Breast epithelium (tissue), 3 donors: ENCODE results near the gene GALNT2.

Source experiments
- CTCF ChIP-seq, 3 donors: fragments of 450-650 bp; IDR thresholded peaks; one replicate each; pipeline ENCODE4 v1.5.1; 2016 to 2017; ENCODE audit warnings: antibody characterized with exemption in 3 of 3, mild to moderate bottlenecking in 3 of 3, moderate library complexity in 3 of 3
- POLR2A ChIP-seq: fragments of 450-650 bp; IDR thresholded peaks from one replicate; pipeline ENCODE4 v1.6.1; 2016; ENCODE audit warnings: antibody characterized with exemption, mild to moderate bottlenecking, moderate library complexity
- POLR2AphosphoS5 ChIP-seq, 3 donors: sonication (generic); formaldehyde crosslinking; IDR thresholded peaks; one replicate each; pipeline ENCODE4 v1.6.1; 2017; ENCODE audit warnings: antibody characterized with exemption in 3 of 3

DNA sequence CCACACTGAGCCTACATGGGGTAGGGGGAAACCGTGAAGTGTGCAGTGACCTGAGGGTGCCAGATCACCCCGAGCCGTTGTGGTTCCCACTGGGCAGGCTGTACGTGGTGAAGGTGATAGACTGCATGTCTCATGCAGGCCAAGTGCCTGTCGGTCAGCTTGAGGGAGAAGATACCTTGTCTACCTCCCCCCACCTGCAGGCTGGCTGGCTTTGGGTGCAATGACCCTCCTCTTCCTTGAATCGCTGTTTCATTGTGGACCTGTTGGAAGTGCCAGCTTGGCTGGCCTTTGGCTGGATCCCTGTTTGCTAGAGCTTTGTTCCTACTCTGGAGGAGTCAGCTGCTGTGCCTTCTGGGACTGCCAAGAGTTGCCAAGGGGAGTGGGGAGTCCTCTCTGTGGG lies 92.5 kb downstream of the GALNT2 start:
- TF ChIP-seq CTCF (IDR thresholded peaks at IDR 0.05) = no peak
- no peak for TF ChIP-seq POLR2A
- no peak for TF ChIP-seq POLR2AphosphoS5 (IDR thresholded peaks at IDR 0.05)
